ENCODE data around the gene SATB2.

The SATB2 gene

DNA sequence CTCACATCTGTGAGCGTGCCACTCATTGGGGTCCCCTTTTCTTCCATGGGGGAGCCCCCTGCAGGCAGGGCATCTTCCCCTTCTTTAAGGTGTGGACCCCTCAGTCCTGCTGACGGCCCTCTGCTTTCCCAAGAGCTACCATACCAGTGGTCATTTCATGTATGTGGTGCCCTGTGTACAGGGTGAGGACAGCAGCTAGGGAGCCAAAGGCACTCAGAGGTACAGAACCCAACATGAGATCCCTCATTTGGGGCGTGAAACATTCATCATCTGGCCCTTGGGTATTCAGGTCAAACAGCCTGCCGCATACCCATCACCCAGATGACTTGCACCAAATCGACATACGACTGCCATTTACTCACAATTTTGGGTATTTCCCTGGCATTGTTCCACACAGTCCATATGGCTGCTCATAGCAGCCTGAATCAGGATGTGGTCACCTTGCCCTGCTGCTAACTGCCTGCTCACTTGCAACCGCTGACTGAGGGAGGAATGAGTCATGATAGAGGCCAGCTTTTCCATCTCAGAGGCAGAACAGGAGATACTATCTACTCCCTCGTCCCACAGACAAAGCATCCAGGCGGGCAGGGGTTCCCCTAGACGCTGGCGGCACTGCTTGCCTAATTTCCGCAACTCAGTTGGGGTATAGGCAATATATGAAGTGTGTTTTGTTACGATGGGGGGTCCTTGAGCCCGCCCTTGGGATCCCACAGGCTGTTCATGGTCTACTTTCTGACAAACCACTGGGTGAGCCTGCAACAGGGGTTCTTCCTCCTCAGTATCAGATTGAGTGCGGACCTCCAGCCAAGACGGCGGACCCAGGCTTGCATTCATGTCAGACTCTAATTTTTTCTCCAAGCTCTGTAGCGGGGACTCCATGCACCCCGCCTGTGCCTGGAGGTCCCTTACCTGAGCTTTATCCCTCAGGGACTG is 228.6 kb downstream of the SATB2 start:
- no peak for DNase-seq

DNA sequence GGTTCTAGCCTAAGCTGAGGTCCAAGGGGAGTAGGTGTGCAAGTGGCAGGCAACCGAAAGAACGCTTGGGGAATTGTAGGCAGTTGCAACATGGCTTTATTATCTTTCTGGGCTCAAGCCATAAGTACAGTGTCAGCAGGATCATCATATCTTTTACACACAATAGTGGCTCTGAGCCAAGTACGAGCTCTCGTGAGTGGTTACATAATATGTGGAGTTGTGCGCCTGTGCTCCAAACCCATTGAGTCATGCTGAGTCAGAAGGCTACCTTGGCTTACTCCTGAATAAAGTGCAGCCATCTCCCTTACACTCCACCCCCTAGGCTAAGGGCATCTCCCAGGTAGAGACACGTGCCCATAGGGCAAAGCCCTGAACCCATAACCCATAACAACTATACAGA is 233.9 kb downstream of the SATB2 start:
- no peak for DNase-seq

DNA sequence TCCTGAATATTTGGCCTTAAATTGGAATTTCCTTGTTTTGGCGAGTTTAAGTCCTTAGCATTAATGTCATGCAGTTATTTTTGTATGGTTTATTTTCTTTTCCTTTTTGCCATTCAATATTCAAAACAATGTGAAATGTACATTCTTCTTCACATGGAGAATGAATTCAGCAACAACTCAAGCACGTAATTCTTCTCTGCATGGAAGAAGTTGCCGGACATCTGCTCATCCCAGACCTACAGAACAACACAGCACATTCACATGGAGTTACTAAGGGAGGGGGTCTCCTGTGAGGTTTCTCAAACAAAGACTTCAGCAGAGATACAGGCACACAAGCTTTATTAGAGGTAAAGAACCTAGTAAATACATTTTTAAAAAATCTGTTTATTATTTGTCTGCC is 236.8 kb downstream of the SATB2 start:
- DNase-seq, result no peak

DNA sequence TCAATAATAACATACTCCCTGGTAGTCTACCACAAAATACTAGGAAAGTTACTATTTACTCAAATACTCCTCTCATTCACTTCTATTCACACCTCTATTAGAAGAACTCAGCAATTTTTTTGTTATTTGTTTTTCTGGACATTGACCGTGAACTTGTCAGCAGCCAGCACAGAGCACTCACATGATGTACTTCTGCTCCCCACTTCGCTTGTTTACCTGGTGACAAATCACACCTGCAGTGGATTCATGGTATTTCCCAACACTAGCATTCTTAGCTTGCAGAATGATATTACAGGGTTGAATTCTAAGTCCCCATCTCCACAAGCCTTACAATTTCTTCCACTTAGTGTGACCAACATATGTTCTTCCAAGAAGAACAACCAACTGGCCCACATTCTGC is 238.2 kb downstream of the SATB2 start:
- no peak for DNase-seq

All from stimulated activated naive CD4-positive, alpha-beta T cell (primary cell).